H54 (cell line): ENCODE data around the gene ZNF503.

Source experiments
- DNase-seq: peaks from one replicate; pipeline ENCODE4 v3.0.0; 2011; ENCODE audit warnings: low spot score, mixed read lengths; ENCODE audit not compliant: insufficient read length
- FAIRE-seq: peaks from 3 replicates; lab custom pipeline; 2011; peaks lifted over from hg19 to GRCh38; lab: Jason Lieb, UNC
- POLR2A ChIP-seq: IDR thresholded peaks from 2 replicates; pipeline ENCODE4 v1.6.1; 2011; ENCODE audit warnings: low read depth, mild to moderate bottlenecking, low read length

ZNF503 gene

GRCh38 chr10:75355706-75356105 is 45.9 kb downstream of the ZNF503 start:
- FAIRE-seq, result no peak
- DNase-seq, result no peak
- TF ChIP-seq POLR2A, result no peak

GRCh38 chr10:75353183-75353582 is 48.4 kb downstream of the ZNF503 start:
- DNase-seq (no peak), FAIRE-seq (no peak)
- no peak for TF ChIP-seq POLR2A

DNA sequence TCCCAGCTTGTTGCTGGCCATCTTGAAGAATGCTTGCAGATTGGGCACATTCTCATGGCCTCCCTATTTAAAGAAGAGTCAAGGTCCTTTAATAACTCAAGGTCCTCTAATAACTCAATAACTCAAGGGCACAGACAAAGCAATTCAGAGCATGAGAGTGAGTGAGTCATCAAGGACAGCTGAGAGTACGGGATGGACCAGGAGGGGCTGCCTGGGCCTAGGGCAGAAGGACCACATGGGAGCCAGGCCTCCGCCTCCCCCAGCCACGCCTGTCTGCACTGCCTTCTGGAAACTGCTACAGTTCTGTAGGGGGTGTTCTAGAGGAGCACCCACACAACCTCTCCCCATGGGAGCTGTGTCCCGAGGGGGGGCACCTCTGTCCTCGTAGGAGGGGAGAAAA is 48.9 kb downstream of the ZNF503 start:
- DNase-seq (no peak), FAIRE-seq (no peak)
- TF ChIP-seq POLR2A, result no peak

DNA sequence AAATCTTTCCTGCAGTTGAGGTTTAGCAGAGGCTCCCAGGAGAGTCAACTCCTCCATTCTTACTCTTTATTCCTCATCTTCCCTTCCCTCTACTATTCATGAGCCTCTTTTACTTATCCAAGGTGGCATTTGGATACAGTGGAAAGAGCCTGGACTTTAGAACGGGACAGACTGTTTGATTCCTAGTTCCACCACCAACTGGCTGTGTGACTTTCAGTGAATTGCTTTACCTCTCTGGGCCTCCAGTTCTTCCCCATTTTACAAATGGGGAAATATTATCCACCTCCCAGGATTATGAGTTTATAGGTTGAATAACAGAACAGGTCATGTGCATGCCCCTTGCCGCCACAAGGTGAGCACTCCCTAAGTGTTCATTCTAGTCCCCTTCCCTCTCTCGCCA is 49.9 kb downstream of the ZNF503 start:
- no peak for TF ChIP-seq POLR2A
- FAIRE-seq, result no peak
- DNase-seq, result no peak

- FAIRE-seq (peak; percentile 82), DNase-seq (peak; percentile 86)
- no peak for TF ChIP-seq POLR2A
These were observed 50.8 kb downstream of the ZNF503 start for GRCh38 chr10:75350791-75351190.
